DOHH2 (cell line): Measurements from ENCODE around the gene RMND5A.

Experiments used
- CTCF ChIP-seq: fragments of 200-600 bp; sonication (generic); IDR thresholded peaks from one replicate; pipeline ENCODE4 v1.5.1; 2014; ENCODE audit warnings: antibody characterized with exemption, mild to moderate bottlenecking, low read depth, low read length; ENCODE audit not compliant: poor library complexity, severe bottlenecking
- EZH2phosphoT487 ChIP-seq: fragments of 200-600 bp; sonication (generic); IDR thresholded peaks from 2 replicates; pipeline ENCODE4 v1.6.1; 2017; ENCODE audit warnings: borderline replicate concordance, mild to moderate bottlenecking, antibody characterized with exemption, low read length, moderate library complexity, mixed read lengths

GRCh38 chr2:86673011-86673410 lies 47.1 kb upstream of the RMND5A start:
- no peak for TF ChIP-seq CTCF
- no peak for TF ChIP-seq EZH2phosphoT487
